ENCODE measurements around the gene P2RX4. TPM values are rescaled to one million over a fixed set of nuclear protein-coding genes. Genes with fewer than 3 reads are reported as not detected.

Gene P2RX4
- total and polyA plus RNA-seq, 2 of the 4 experiments (the other 2 are of a cell fraction) = 9.5 to 12.6 TPM

DNA sequence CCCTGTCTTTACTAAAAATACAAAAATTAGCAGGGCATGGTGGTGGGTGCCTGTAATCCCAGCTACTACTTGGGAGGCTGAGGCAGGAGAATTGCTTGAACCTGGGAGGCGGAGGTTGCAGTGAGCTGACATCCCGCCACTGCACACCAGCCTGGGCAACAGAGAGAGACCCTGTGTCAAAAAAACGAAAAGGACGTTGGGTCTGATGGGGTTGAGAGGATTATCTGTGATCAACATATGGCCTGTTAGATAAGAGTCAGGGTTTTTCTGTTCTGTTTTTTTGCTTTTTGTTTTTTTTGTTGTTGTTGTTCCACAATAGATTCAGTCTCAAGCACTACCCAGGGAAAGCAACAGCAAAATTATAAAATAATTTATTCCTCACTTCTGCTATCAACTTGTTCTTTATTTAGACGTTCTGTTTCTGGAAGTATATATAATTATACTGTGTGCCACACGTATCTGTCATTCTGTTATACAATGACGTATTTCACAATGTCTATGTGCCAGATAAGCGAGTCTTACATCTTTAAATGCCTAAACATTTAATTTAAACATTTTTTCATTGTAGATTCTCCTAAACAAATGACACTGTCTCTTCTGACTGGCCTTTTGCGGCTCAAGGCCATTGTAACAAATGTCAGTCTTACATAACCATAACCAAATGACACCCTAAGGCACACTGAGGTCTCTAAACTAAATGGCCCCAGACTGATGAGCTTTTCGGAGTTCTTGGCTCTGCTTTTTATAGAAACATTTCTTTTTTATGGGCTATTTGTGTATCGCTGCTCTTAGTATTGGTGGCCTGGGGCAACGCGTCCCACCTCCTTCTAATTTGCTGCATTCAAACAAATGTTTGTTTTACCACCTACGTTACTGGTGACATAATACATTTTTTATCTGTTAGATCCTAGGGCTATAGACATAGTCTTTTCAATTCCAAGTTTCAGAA lies 7.2 kb upstream of the P2RX4 start:
- no peak overlapping the region for H2BK120ac ChIP-seq (ENCODE audit: low read depth, low read length)
- H3K4me1 ChIP-seq (ENCODE audit: control insufficient read depth, insufficient read depth, low read length) = peaks cover 2% of the 10 kb centered on the region; the same call in 1 of the 2 replicates
- WGBS, 2 experiments (ENCODE audit: extremely low coverage in 2 of 2, insufficient read length in 1 of 2) = 55% methylated on average over 4 of the region's 14 CpGs; no CpG with 5 or more reads in 1 of the 2 experiments
- no peak overlapping the region for H3K14ac ChIP-seq (replicated peaks; ENCODE audit: low read depth, low read length)
- no peak overlapping the region for H2BK20ac ChIP-seq (ENCODE audit: low read depth, low read length)
- H3K23ac ChIP-seq (ENCODE audit: low read depth, low read length) = no peak overlapping the region
- dilution Hi-C loops (cut with HindIII; ENCODE audit: low sequenced_read_pairs, unreplicated experiment) (no loop called here), in situ Hi-C loops (cut with MboI; ENCODE audit: low sequenced_read_pairs) (no loop called here), intact Hi-C loops (cut with micrococcal nuclease) (no loop called here)
- H3K9me1 ChIP-seq (ENCODE audit: insufficient read depth, low read length) = no peaks in the 10 kb centered on the region
- no peaks in the 10 kb centered on the region for H4K20me1 ChIP-seq (ENCODE audit: insufficient read depth, low read length)
- H3K4me3 ChIP-seq (ENCODE audit: insufficient read depth, low read depth, low read length) = no peak overlapping the region
- H2AFZ ChIP-seq (replicated peaks; ENCODE audit: low read length, poor library complexity) = no peak overlapping the region
- ChIA-PET POLR2A (ENCODE audit: unreplicated experiment) (no interaction called here), CTCF (no interaction called here)
- DNase-seq (no peak), ATAC-seq (ENCODE audit: low read depth) (no peak; the same call in 1 of the 2 replicates)
- H3K36me3 ChIP-seq (ENCODE audit: control insufficient read depth, insufficient read depth, low read length) = no peaks in the 10 kb centered on the region
- no peak overlapping the region for H3K4ac ChIP-seq (ENCODE audit: low read depth, low read length)
- H4K5ac ChIP-seq (ENCODE audit: low read depth, low read length) = no peak overlapping the region
- H3K27me3 ChIP-seq (ENCODE audit: control insufficient read depth, insufficient read depth, low read length) = peaks cover 3% of the 10 kb centered on the region; the same call in 1 of the 2 replicates
- H2AK5ac ChIP-seq (ENCODE audit: low read depth, low read length) = no peak overlapping the region
- no TSS peak for BruUV-seq (replicated peaks)
- no peak overlapping the region for H3K9ac ChIP-seq (ENCODE audit: low read depth, low read length)
- no peak overlapping the region for H4K91ac ChIP-seq (ENCODE audit: insufficient read depth, low read depth, low read length)
- no peak overlapping the region for H3K18ac ChIP-seq (ENCODE audit: low read depth, low read length)
- H3K56ac ChIP-seq (ENCODE audit: extremely low read depth, insufficient read depth, low read length) = no peak overlapping the region
- H4K8ac ChIP-seq (ENCODE audit: low read depth in 2 of 2, low read length in 2 of 2) = no peak overlapping the region
- no peak overlapping the region for H2BK5ac ChIP-seq (ENCODE audit: low read depth, low read length, poor library complexity, severe bottlenecking)
- no peak overlapping the region for H3K27ac ChIP-seq (ENCODE audit: insufficient read depth, low read length)
- H3K79me1 ChIP-seq (ENCODE audit: low read depth in 1 of 2, low read length in 2 of 2) = no peaks in the 10 kb centered on the region
- no peak for TF ChIP-seq SMC3 (IDR thresholded peaks at IDR 0.05; ENCODE audit: low read depth, low read length)
- TF ChIP-seq MAFK (IDR thresholded peaks at IDR 0.05; ENCODE audit: low read depth, low read length) = no peak
- no peak for TF ChIP-seq RCOR1 (IDR thresholded peaks at IDR 0.05; ENCODE audit: insufficient replicate concordance, low read length)
- no peak for TF ChIP-seq BHLHE40 (IDR thresholded peaks at IDR 0.05; ENCODE audit: low read depth, low read length)
- TF ChIP-seq, protein P1, sequence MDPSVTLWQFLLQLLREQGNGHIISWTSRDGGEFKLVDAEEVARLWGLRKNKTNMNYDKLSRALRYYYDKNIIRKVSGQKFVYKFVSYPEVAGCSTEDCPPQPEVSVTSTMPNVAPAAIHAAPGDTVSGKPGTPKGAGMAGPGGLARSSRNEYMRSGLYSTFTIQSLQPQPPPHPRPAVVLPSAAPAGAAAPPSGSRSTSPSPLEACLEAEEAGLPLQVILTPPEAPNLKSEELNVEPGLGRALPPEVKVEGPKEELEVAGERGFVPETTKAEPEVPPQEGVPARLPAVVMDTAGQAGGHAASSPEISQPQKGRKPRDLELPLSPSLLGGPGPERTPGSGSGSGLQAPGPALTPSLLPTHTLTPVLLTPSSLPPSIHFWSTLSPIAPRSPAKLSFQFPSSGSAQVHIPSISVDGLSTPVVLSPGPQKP (IDR thresholded peaks at IDR 0.05; ENCODE audit: borderline replicate concordance, low read depth, low read length) = no peak
- peak; percentile 67 for TF ChIP-seq CEBPB (IDR thresholded peaks at IDR 0.05; ENCODE audit: low read depth, low read length)
- no peaks in the 10 kb centered on the region for H3K9me3 ChIP-seq (ENCODE audit: control insufficient read depth, insufficient read depth, low read length)
- no peak overlapping the region for H2AK9ac ChIP-seq (replicated peaks; ENCODE audit: low read depth, low read length, poor library complexity)
- H3K4me2 ChIP-seq (ENCODE audit: low read depth, low read length) = no peak overlapping the region
- H2BK15ac ChIP-seq (ENCODE audit: low read depth, low read length) = no peak overlapping the region
